ENCODE measurements around the gene NDUFS7.

The NDUFS7 gene

GRCh38 chr19:1440418-1440801, 56.7 kb downstream of the NDUFS7 start:
- H3K4me3 ChIP-seq (replicated peaks; ENCODE audit: low read depth, low read length) = peak overlapping the region; percentile 95
- no peak for TF ChIP-seq CTCF (IDR thresholded peaks at IDR 0.05; ENCODE audit: low read depth, low read length, missing control alignments)
- DNase-seq (ENCODE audit: extremely low read depth, low read depth) = no peak

GRCh38 chr19:1441022-1441426, 57.3 kb downstream of the NDUFS7 start:
- no peak for DNase-seq (ENCODE audit: extremely low read depth, low read depth)
- no peak for TF ChIP-seq CTCF (IDR thresholded peaks at IDR 0.05; ENCODE audit: low read depth, low read length, missing control alignments)
- peak overlapping the region; percentile 95 for H3K4me3 ChIP-seq (replicated peaks; ENCODE audit: low read depth, low read length)

DNA sequence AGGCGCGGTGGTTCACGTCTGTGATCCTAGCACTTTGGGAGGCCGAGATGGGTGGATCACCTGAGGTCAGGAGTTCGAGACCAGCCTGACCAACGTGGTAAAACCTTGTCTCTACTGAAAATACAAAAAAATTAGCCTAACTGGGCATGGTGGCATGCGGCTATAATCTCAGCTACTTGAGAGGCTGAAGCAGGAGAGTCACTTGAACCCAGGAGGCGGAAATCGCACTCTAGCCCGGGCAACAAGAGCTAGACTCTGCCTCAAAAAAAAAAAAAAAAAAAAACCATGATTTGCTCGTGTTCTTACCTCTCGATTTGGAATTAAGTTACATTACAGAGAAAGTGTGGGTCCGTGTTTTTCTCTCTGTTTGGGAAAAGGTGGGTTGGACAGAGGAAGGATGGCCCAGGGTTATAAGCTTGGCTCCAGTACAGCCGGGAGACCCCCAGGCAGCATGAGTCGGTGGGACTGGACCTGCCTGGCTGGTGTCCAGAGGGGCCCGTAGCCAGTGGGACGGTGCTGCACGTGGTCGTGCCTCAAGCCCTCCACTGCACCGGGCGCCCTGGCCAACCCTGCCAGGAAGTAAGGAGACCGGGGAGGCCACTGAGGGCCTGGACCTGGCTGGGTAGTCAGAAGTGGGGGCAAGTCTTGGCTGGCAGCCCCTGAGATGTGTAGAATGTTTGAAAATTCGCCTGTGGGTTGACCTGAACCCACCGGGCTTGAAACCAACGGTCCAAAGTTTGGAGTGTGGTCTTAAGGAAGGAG, 58.2 kb downstream of the NDUFS7 start:
- no peak overlapping the region for H3K4me3 ChIP-seq (replicated peaks; ENCODE audit: low read depth, low read length)
- no peak for DNase-seq (ENCODE audit: extremely low read depth, low read depth)
- no peak for TF ChIP-seq CTCF (IDR thresholded peaks at IDR 0.05; ENCODE audit: low read depth, low read length, missing control alignments)

Measured in HFF-Myc (cell line).